Endothelial cell of umbilical vein (primary cell): ENCODE results near the gene RAB25.

ENCODE experiments used
- EZH2 ChIP-seq: IDR thresholded peaks from 2 replicates; pipeline ENCODE4 v1.6.1; 2012; ENCODE audit warnings: borderline replicate concordance, low read depth, mild to moderate bottlenecking, moderate library complexity, low read length, inconsistent platforms; ENCODE audit not compliant: severe bottlenecking
- FOS ChIP-seq: IDR thresholded peaks from 2 replicates; pipeline ENCODE4 v1.6.1; 2011; ENCODE audit warnings: mild to moderate bottlenecking, low read length, moderate library complexity, borderline replicate concordance; ENCODE audit not compliant: insufficient read depth
- GATA2 ChIP-seq: IDR thresholded peaks from 2 replicates; pipeline ENCODE4 v1.7.0; 2011; ENCODE audit warnings: low read depth, mild to moderate bottlenecking, moderate library complexity, mixed read lengths, low read length; ENCODE audit not compliant: insufficient read length, insufficient read depth
- POLR2A ChIP-seq: IDR thresholded peaks from 2 replicates; pipeline ENCODE4 v1.6.1; 2012; ENCODE audit warnings: low read depth, mild to moderate bottlenecking, control low read depth, low read length
- POLR2AphosphoS5 ChIP-seq: IDR thresholded peaks from 2 replicates; pipeline ENCODE4 v1.6.1; 2012; ENCODE audit warnings: low read depth, mild to moderate bottlenecking, control low read depth, low read length, moderate library complexity; ENCODE audit not compliant: insufficient read depth
- TF ChIP-seq, protein P1 (sequence below), 2 donors: IDR thresholded peaks; 1 replicate in 1 of 2; 2 replicates in 1 of 2; pipeline ENCODE4 v1.5.1; 2011; ENCODE audit warnings: low read length in 2 of 2, mild to moderate bottlenecking in 2 of 2, moderate library complexity in 2 of 2, control low read depth in 1 of 2, inconsistent platforms in 1 of 2, low read depth in 1 of 2; ENCODE audit not compliant: insufficient read depth in 1 of 2; ENCODE audit errors: extremely low read depth in 1 of 2
- TF ChIP-seq, protein P2 (sequence below): IDR thresholded peaks from 2 replicates; pipeline ENCODE4 v1.6.1; 2011; ENCODE audit not compliant: insufficient read depth, insufficient read length

DNA sequence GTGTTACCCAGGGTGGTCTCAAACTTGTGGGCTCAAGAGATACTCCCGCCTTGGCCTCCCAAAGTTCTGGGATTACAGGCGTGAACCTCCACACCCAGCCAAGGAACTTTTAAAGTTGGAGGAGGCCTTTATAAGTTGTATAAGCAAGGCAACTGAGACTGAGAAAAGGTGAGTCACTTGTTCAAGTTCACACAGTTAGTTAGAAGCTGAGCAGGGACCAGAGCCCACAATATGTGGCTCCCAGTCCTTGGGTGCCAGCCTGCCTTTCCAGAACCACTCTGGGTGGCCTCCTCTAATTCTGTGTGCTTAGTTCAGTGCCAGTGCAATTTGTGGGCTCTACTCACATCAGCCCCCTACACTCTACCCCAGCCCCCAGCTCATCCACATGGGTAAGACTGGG is 3.7 kb downstream of the RAB25 start:
- TF ChIP-seq, protein P1, sequence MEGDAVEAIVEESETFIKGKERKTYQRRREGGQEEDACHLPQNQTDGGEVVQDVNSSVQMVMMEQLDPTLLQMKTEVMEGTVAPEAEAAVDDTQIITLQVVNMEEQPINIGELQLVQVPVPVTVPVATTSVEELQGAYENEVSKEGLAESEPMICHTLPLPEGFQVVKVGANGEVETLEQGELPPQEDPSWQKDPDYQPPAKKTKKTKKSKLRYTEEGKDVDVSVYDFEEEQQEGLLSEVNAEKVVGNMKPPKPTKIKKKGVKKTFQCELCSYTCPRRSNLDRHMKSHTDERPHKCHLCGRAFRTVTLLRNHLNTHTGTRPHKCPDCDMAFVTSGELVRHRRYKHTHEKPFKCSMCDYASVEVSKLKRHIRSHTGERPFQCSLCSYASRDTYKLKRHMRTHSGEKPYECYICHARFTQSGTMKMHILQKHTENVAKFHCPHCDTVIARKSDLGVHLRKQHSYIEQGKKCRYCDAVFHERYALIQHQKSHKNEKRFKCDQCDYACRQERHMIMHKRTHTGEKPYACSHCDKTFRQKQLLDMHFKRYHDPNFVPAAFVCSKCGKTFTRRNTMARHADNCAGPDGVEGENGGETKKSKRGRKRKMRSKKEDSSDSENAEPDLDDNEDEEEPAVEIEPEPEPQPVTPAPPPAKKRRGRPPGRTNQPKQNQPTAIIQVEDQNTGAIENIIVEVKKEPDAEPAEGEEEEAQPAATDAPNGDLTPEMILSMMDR (IDR thresholded peaks at IDR 0.05; ENCODE audit: extremely low read depth in 1 of 2, insufficient read depth in 1 of 2, low read depth in 1 of 2, low read length in 2 of 2): no peak
- TF ChIP-seq POLR2AphosphoS5 (no peak), FOS (no peak), POLR2A (no peak), GATA2 (no peak), EZH2 (no peak)
- TF ChIP-seq, protein P2, sequence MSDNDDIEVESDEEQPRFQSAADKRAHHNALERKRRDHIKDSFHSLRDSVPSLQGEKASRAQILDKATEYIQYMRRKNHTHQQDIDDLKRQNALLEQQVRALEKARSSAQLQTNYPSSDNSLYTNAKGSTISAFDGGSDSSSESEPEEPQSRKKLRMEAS: no peak
